ENCODE results near the gene CABP2. TPM values are rescaled to one million over a fixed set of nuclear protein-coding genes. Genes with fewer than 3 reads are reported as not detected.

Gene CABP2
- total RNA-seq, 1 experiment from 2014 or later, result not detected

DNA sequence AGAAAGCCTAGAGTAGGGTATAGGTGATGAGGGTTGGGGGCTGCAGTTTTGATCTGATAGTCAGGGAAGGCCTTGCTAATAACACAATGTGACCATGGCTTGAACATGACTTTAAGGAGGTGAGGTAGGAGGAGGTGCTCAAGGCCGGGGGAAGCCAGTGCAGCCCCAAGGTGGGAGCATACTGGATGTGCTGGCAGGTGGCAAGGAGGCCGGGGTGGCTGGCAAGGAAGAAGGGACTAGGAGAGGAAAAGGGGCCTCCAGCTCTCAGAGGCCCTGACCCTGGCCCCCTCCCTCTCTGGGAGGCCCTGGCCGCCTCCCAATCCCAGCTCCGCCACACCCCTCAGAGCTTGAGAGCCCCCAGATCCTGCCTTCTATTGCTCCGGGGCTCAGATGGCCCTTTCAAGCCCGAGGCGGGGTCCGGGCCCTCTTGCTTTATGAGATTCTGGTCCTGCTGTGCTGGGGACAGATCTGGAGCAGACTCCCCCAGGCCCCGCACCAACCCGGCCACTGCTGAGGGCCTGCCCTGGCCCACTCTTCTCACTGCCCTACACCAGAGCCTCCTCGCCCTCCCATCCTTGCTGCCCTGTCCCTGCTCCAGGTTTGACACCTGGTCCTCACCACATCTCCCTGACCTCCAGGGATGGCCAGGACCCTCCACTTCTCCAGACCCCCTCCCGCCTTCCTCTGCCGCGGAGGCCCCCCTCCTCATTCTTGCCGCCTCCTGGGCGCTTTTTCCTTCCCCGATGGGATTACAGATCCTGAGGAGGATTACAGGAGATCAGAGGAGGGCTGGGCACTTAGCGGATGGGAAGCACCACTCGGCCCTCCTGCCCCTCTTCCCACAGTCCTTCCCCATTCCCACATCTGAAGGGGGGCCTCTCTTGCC, 19.9 kb downstream of the CABP2 start:
- Histone ChIP-seq H2BK15ac (ENCODE audit: low read depth, low read length) (no peak overlapping the region), H3K56ac (ENCODE audit: insufficient read length, low read depth, low read length) (no peak overlapping the region), H4K20me1 (ENCODE audit: control insufficient read depth, insufficient read depth, insufficient read length) (no peaks in the 10 kb centered on the region)

More for the DNA sequence above, 19.9 kb downstream of the CABP2 start:
- peaks cover 10% of the 10 kb centered on the region for H3K27me3 Mint-ChIP-seq (ENCODE audit: low read depth)
- TF ChIP-seq, protein P1, sequence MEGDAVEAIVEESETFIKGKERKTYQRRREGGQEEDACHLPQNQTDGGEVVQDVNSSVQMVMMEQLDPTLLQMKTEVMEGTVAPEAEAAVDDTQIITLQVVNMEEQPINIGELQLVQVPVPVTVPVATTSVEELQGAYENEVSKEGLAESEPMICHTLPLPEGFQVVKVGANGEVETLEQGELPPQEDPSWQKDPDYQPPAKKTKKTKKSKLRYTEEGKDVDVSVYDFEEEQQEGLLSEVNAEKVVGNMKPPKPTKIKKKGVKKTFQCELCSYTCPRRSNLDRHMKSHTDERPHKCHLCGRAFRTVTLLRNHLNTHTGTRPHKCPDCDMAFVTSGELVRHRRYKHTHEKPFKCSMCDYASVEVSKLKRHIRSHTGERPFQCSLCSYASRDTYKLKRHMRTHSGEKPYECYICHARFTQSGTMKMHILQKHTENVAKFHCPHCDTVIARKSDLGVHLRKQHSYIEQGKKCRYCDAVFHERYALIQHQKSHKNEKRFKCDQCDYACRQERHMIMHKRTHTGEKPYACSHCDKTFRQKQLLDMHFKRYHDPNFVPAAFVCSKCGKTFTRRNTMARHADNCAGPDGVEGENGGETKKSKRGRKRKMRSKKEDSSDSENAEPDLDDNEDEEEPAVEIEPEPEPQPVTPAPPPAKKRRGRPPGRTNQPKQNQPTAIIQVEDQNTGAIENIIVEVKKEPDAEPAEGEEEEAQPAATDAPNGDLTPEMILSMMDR (conservative IDR thresholded peaks at IDR 0.05), result no peak
- H3K9me3 Mint-ChIP-seq, result no peaks in the 10 kb centered on the region; a peak in 1 of 5 replicates
- no peak overlapping the region for H3T11ph ChIP-seq (ENCODE audit: low read length)
- no peak overlapping the region for H2BK120ac ChIP-seq (ENCODE audit: low read depth, low read length, poor library complexity, severe bottlenecking)
- no peaks in the 10 kb centered on the region for H3K9me3 ChIP-seq (ENCODE audit: control insufficient read depth, low read depth, low read length)
- no peak overlapping the region for H4K91ac ChIP-seq (ENCODE audit: insufficient read length, low read depth, low read length)
- peak overlapping the region; percentile 88 for H3K4me2 ChIP-seq (ENCODE audit: insufficient read depth, insufficient read length, low read length)
- peaks cover 10 to 29% (median 19%) of the 10 kb centered on the region in 3 experiments for H3K36me3 Mint-ChIP-seq (ENCODE audit: insufficient read depth in 1 of 3, low read depth in 3 of 3)
- H2BK12ac ChIP-seq (ENCODE audit: insufficient read length, low read depth, low read length), result no peak overlapping the region
- no peak overlapping the region for H4K8ac ChIP-seq (replicated peaks; ENCODE audit: insufficient read length, low read depth, low read length)
- H3K27ac Mint-ChIP-seq, result no peak overlapping the region
- H4K5ac ChIP-seq (ENCODE audit: insufficient read length, low read depth, low read length), result no peak overlapping the region
- no peak overlapping the region for H3K23ac ChIP-seq (ENCODE audit: insufficient read length, low read depth, low read length)
- H3K27me3 ChIP-seq (ENCODE audit: insufficient read depth, low read length), result no peaks in the 10 kb centered on the region
- no peak overlapping the region for H3K4ac ChIP-seq (ENCODE audit: low read depth, low read length)
- H3K23me2 ChIP-seq (ENCODE audit: insufficient read length, low read depth, low read length, poor library complexity, severe bottlenecking), result peaks cover 12% of the 10 kb centered on the region
- H2BK5ac ChIP-seq (ENCODE audit: insufficient read length, low read length), result no peak overlapping the region
- peak overlapping the region; percentile 54 to 74 for H3K4me3 Mint-ChIP-seq
- H3K9ac ChIP-seq (ENCODE audit: extremely low read depth, insufficient read length, low read length), result no peak overlapping the region
- WGBS (ENCODE audit: extremely low coverage, insufficient read length, low lambda C conversion rate), result no CpG with 5 or more reads among the region's 19 CpGs
- no peak overlapping the region for H3K18ac ChIP-seq (ENCODE audit: insufficient read length, low read depth, low read length)
- H2BK20ac ChIP-seq (ENCODE audit: low read depth, low read length, poor library complexity, severe bottlenecking), result no peak overlapping the region
- no peak for DNase-seq
- H3K4me1 Mint-ChIP-seq, result peaks cover 13 to 24% of the 10 kb centered on the region in 2 experiments
- H2AK5ac ChIP-seq (ENCODE audit: insufficient read length, low read length), result no peak overlapping the region
- H3K4me1 ChIP-seq (ENCODE audit: insufficient read depth, low read length), result no peaks in the 10 kb centered on the region
- no peak overlapping the region for H3K27ac ChIP-seq (ENCODE audit: insufficient read length, low read depth, low read length)
- H2AFZ ChIP-seq (ENCODE audit: low read length), result no peak overlapping the region
- no peak overlapping the region for H3K14ac ChIP-seq (ENCODE audit: insufficient read depth, low read length)
- no peaks in the 10 kb centered on the region for H3K79me1 ChIP-seq (ENCODE audit: insufficient read depth, low read depth, low read length, poor library complexity, severe bottlenecking)
- no peaks in the 10 kb centered on the region for H3K79me2 ChIP-seq (ENCODE audit: insufficient read depth, low read length)
